Activated T-helper 17 cell treated with anti-CD3 and anti-CD28 coated beads, Interleukin-2, amount 50 U/mL, for 72 hours (primary cell): ENCODE data around the gene VIL1. TPM values are rescaled to one million over a fixed set of nuclear protein-coding genes. Genes with fewer than 3 reads are reported as not detected.

Experiments used
- total RNA-seq, 2 donors: library from RNA; stranded (reverse); gene quantifications; one replicate each; pipeline ENCODE4 v1.2.3, GENCODE V29; 2022

Gene VIL1
- total RNA-seq, 2 donors from 2014 or later = 0.34 TPM; not detected in 1

Other genes starting within 250 kb of the VIL1 start
- 100 to 1,000 TPM; 679 to 681 TPM for gene ARPC2, start 201.9 kb upstream of the VIL1 start, total RNA-seq
- 1 to 10 TPM; 1.3 to 1.4 TPM for gene GPBAR1, start 158.1 kb upstream of the VIL1 start, total RNA-seq
- 10 to 100 TPM; 60.0 to 77.5 TPM for gene AAMP, start 149.0 kb upstream of the VIL1 start, total RNA-seq
- 10 to 100 TPM; 21.1 to 30.9 TPM for gene PNKD, start 148.6 kb upstream of the VIL1 start, total RNA-seq
- gene TMBIM1, start 126.6 kb upstream of the VIL1 start, total RNA-seq = 10 to 100 TPM; 50.9 to 62.0 TPM
- gene CATIP, start 62.3 kb upstream of the VIL1 start, total RNA-seq = not detected
- gene SLC11A1, start 36.9 kb upstream of the VIL1 start, total RNA-seq = under 1 TPM; 0.09 to 0.19 TPM
- 100 to 1,000 TPM; 126 to 197 TPM for gene CTDSP1, start 19.3 kb upstream of the VIL1 start, total RNA-seq
- gene USP37, start 149.2 kb downstream of the VIL1 start, total RNA-seq = 100 to 1,000 TPM in 1 of 2 donors, 10 to 100 TPM in 1; 37.3 to 111 TPM
- 100 to 1,000 TPM in 1 of 2 donors, 10 to 100 TPM in 1; 74.1 to 102 TPM for gene CNOT9, start 149.7 kb downstream of the VIL1 start, total RNA-seq
- under 1 TPM; 0.37 to 0.52 TPM for gene PLCD4, start 188.8 kb downstream of the VIL1 start, total RNA-seq
- 10 to 100 TPM; 28.5 to 44.0 TPM for gene ZNF142, start 240.5 kb downstream of the VIL1 start, total RNA-seq
- 10 to 100 TPM; 20.2 to 69.3 TPM for gene BCS1L, start 240.6 kb downstream of the VIL1 start, total RNA-seq